PC-9 (cell line): ENCODE results near the gene TSPAN18.

Experiments
- CTCF ChIP-seq: fragments of 200-600 bp; sonication (generic); conservative IDR thresholded peaks from 2 replicates; pipeline ENCODE4 v1.6.1; 2017; ENCODE audit warnings: mixed run types, antibody characterized with exemption, mild to moderate bottlenecking, moderate library complexity
- EZH2 ChIP-seq: fragments of 200-600 bp; sonication (generic); IDR thresholded peaks from 2 replicates; pipeline ENCODE4 v1.8.0; 2017; ENCODE audit warnings: antibody characterized with exemption, low read depth

- TF ChIP-seq CTCF (no peak), EZH2 (no peak)
These were observed 218.1 kb downstream of the TSPAN18 start for GRCh38 chr11:44944853-44945235.
